ENCODE results near the gene KPNA3. TPM values are rescaled to one million over a fixed set of nuclear protein-coding genes. Genes with fewer than 3 reads are reported as not detected.

Gene KPNA3
- total and polyA plus RNA-seq, 4 donors = 16.2 to 41.6 (median 24.1) TPM

DNA sequence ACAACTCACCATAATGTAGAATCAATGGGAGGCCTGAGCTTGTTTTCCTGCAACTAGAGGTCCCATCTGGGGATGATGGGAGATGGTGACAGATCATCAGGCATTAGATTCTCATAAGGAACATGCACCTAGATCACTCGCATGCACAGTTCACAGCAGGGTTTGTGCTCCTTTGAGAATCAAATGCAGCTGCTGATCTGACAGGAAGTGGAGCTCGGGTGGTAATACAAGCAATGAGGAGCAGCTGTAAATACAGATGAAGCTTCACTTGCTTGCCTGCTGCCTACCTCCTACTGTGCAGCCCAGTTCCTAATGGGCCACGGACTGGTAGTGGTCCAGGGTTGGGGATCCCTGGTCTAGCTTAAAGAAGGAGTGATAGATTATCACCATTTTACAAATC is 33.0 kb downstream of the KPNA3 start:
- no peaks in the 10 kb centered on the region for H3K9me3 ChIP-seq (ENCODE audit: control insufficient read depth in 4 of 4, insufficient read depth in 3 of 4, low read length in 3 of 4)
- 66 to 79% methylated on average over 3 of the region's 3 CpGs for WGBS, 2 donors
- peaks cover 0 to 11% (median 2%) of the 10 kb centered on the region in 4 donors for H3K36me3 ChIP-seq (ENCODE audit: control insufficient read depth in 4 of 4, insufficient read depth in 4 of 4, low read length in 4 of 4)
- TF ChIP-seq, protein P1, sequence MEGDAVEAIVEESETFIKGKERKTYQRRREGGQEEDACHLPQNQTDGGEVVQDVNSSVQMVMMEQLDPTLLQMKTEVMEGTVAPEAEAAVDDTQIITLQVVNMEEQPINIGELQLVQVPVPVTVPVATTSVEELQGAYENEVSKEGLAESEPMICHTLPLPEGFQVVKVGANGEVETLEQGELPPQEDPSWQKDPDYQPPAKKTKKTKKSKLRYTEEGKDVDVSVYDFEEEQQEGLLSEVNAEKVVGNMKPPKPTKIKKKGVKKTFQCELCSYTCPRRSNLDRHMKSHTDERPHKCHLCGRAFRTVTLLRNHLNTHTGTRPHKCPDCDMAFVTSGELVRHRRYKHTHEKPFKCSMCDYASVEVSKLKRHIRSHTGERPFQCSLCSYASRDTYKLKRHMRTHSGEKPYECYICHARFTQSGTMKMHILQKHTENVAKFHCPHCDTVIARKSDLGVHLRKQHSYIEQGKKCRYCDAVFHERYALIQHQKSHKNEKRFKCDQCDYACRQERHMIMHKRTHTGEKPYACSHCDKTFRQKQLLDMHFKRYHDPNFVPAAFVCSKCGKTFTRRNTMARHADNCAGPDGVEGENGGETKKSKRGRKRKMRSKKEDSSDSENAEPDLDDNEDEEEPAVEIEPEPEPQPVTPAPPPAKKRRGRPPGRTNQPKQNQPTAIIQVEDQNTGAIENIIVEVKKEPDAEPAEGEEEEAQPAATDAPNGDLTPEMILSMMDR (IDR thresholded peaks at IDR 0.05; ENCODE audit: control extremely low read depth, extremely low read depth) = no peak
- peaks cover 0 to 4% (median 0%) of the 10 kb centered on the region in 5 donors for H3K4me1 ChIP-seq (ENCODE audit: control insufficient read depth in 5 of 5, insufficient read depth in 5 of 5, low read length in 5 of 5)
- H3K4me3 ChIP-seq = no peak overlapping the region
- H3K9ac ChIP-seq (ENCODE audit: insufficient read depth in 1 of 2, low read length in 2 of 2) = no peak overlapping the region
- ATAC-seq (ENCODE audit: insufficient read depth, low FRiP score) (no peak), DNase-seq (no peak)
- no peak overlapping the region for H3K27ac ChIP-seq (ENCODE audit: low read depth in 1 of 2, low read length in 1 of 2)
- H3K27me3 ChIP-seq (ENCODE audit: control insufficient read depth in 3 of 3, insufficient read depth in 3 of 3, low read length in 2 of 3) = no peaks in the 10 kb centered on the region

DNA sequence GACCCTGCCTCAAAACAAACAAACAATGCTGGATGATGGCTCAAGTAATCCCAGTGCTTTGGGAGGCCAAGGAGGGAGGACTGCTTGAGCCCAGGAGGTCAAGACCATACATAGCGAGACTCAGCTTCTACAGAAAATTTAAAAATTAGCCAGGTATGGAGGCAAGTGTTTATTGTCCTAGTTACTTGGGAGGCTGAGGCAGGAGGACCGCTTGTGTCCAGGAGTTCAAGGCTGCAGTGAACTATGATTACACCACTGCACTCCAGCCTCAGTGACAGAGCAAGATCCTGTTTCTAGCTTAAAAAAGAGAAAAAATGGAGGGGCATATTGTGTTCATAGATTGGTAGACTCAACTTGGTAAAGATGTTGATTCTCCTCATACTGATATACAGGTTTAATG is 36.2 kb downstream of the KPNA3 start:
- peaks cover 0 to 8% (median 0%) of the 10 kb centered on the region in 5 donors for H3K4me1 ChIP-seq (ENCODE audit: control insufficient read depth in 5 of 5, insufficient read depth in 5 of 5, low read length in 5 of 5)
- H3K27me3 ChIP-seq (ENCODE audit: control insufficient read depth in 3 of 3, insufficient read depth in 3 of 3, low read length in 2 of 3) = no peaks in the 10 kb centered on the region
- DNase-seq = no peak
- peaks cover 0 to 11% (median 2%) of the 10 kb centered on the region in 4 donors for H3K36me3 ChIP-seq (ENCODE audit: control insufficient read depth in 4 of 4, insufficient read depth in 4 of 4, low read length in 4 of 4)
- TF ChIP-seq, protein P1 (IDR thresholded peaks at IDR 0.05; ENCODE audit: control extremely low read depth, extremely low read depth) = no peak
- no peaks in the 10 kb centered on the region for H3K9me3 ChIP-seq (ENCODE audit: control insufficient read depth in 4 of 4, insufficient read depth in 3 of 4, low read length in 3 of 4)
- H3K9ac ChIP-seq (ENCODE audit: insufficient read depth in 1 of 2, low read length in 2 of 2) = no peak overlapping the region
- 69 to 75% methylated on average over 2 of the region's 2 CpGs for WGBS, 2 donors
- no peak for ATAC-seq (ENCODE audit: insufficient read depth, low FRiP score)
- H3K4me3 ChIP-seq = no peak overlapping the region
- no peak overlapping the region for H3K27ac ChIP-seq (ENCODE audit: low read depth in 1 of 2, low read length in 1 of 2)

DNA sequence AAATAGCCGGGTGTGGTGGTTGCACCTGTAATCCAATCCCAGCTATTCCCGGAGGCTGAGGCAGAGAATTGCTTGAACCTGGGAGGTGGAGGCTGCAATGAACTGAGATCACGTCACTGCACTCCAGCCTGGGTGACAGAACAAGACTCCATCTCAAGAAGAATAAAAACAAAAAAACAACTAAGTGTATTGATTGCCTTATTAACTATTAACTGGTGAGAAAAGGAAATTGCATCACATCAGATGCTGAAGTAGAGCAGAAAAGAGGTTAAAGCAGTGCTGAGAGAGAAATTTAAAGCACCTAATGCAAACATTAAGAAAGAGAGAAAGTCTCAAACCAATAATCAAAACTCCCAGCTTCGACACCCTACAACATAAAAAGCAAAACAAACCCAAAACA is 38.3 kb downstream of the KPNA3 start:
- ATAC-seq (ENCODE audit: insufficient read depth, low FRiP score) (no peak), DNase-seq (no peak)
- no peak overlapping the region for H3K9ac ChIP-seq (ENCODE audit: insufficient read depth in 1 of 2, low read length in 2 of 2)
- 79 to 96% methylated on average over 4 of the region's 4 CpGs for WGBS, 2 donors
- no peak overlapping the region for H3K4me3 ChIP-seq
- H3K36me3 ChIP-seq (ENCODE audit: control insufficient read depth in 4 of 4, insufficient read depth in 4 of 4, low read length in 4 of 4) = no peaks in the 10 kb centered on the region
- H3K27me3 ChIP-seq (ENCODE audit: control insufficient read depth in 3 of 3, insufficient read depth in 3 of 3, low read length in 2 of 3) = no peaks in the 10 kb centered on the region
- H3K27ac ChIP-seq (ENCODE audit: low read depth in 1 of 2, low read length in 1 of 2) = no peak overlapping the region
- no peaks in the 10 kb centered on the region for H3K9me3 ChIP-seq (ENCODE audit: control insufficient read depth in 4 of 4, insufficient read depth in 3 of 4, low read length in 3 of 4)
- peaks cover 0 to 8% (median 0%) of the 10 kb centered on the region in 5 donors for H3K4me1 ChIP-seq (ENCODE audit: control insufficient read depth in 5 of 5, insufficient read depth in 5 of 5, low read length in 5 of 5)
- TF ChIP-seq, protein P1 (IDR thresholded peaks at IDR 0.05; ENCODE audit: control extremely low read depth, extremely low read depth) = no peak

DNA sequence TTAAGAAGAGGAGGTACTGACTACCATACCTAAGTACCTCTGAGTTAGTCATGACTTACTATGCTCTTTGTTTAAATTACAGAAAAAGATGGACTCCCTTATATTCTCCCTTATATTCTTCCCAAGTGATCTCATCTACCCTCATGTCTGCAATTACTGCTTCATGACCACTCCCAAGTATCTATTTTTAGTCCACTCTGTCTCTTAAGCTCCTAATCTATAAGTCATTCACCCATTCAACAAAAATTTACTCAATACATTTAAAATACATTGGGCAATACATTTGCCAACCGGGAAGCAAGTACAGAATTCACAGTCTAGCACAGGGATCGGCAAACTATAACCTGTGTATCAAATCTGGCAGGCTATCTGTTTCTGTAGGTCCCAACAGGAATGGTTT is 42.6 kb downstream of the KPNA3 start:
- TF ChIP-seq, protein P1 (IDR thresholded peaks at IDR 0.05; ENCODE audit: control extremely low read depth, extremely low read depth) = no peak
- H3K27me3 ChIP-seq (ENCODE audit: control insufficient read depth in 3 of 3, insufficient read depth in 3 of 3, low read length in 2 of 3) = no peaks in the 10 kb centered on the region
- no peak for DNase-seq
- no peak overlapping the region for H3K4me3 ChIP-seq
- H3K27ac ChIP-seq (ENCODE audit: low read depth in 1 of 2, low read length in 1 of 2) = no peak overlapping the region
- peaks cover 0 to 7% (median 0%) of the 10 kb centered on the region in 5 donors for H3K4me1 ChIP-seq (ENCODE audit: control insufficient read depth in 5 of 5, insufficient read depth in 5 of 5, low read length in 5 of 5)
- whole genome bisulfite sequencing, 2 donors = 91 to 96% methylated on average over 2 of the region's 2 CpGs
- H3K36me3 ChIP-seq (ENCODE audit: control insufficient read depth in 4 of 4, insufficient read depth in 4 of 4, low read length in 4 of 4) = peaks cover 0 to 9% (median 4%) of the 10 kb centered on the region in 4 donors
- no peak overlapping the region for H3K9ac ChIP-seq (ENCODE audit: insufficient read depth in 1 of 2, low read length in 2 of 2)
- ATAC-seq (ENCODE audit: insufficient read depth, low FRiP score) = no peak
- no peaks in the 10 kb centered on the region for H3K9me3 ChIP-seq (ENCODE audit: control insufficient read depth in 4 of 4, insufficient read depth in 3 of 4, low read length in 3 of 4)

Measured in lung (tissue), 12 donors.